CD4-positive, alpha-beta T cell treated with Interleukin-17A for 1 hour (primary cell): ENCODE data around the gene NFIA.
"Not testable (repeated sequence)": the region's sequence is repeated elsewhere in the genome, so short reads cannot be mapped to it uniquely, and the experiment has no call there.

Source experiments
- DNase-seq: peaks from one replicate; pipeline ENCODE4 v3.0.0-alpha.2; 2020

NFIA gene

GRCh38 chr1:61447968-61448430, 365.6 kb downstream of the NFIA start:
- no peak for DNase-seq

GRCh38 chr1:61448914-61449313, 366.6 kb downstream of the NFIA start:
- no peak for DNase-seq

- no peak for DNase-seq
Observed at GRCh38 chr1:61449410-61449809, 367.0 kb downstream of the NFIA start.

- no peak for DNase-seq
Observed at GRCh38 chr1:61450454-61450853, 368.1 kb downstream of the NFIA start.

GRCh38 chr1:61450872-61451571, 368.7 kb downstream of the NFIA start:
- DNase-seq: no peak

- DNase-seq: no peak
Observed at GRCh38 chr1:61451572-61451968, 369.2 kb downstream of the NFIA start.

GRCh38 chr1:61452176-61453035, 370.0 kb downstream of the NFIA start:
- no peak for DNase-seq

GRCh38 chr1:61453111-61453961, 371.0 kb downstream of the NFIA start:
- DNase-seq: peak; percentile 74

- no peak for DNase-seq
Observed at GRCh38 chr1:61455400-61455799, 373.0 kb downstream of the NFIA start.

- DNase-seq: no peak
Observed at GRCh38 chr1:61457526-61458040, 375.2 kb downstream of the NFIA start.

- no peak for DNase-seq
Observed at GRCh38 chr1:61459345-61459744, 377.0 kb downstream of the NFIA start.

- DNase-seq: no peak
Observed at GRCh38 chr1:61460191-61460590, 377.8 kb downstream of the NFIA start.

GRCh38 chr1:61461406-61462384, 379.3 kb downstream of the NFIA start:
- no peak for DNase-seq

GRCh38 chr1:61462628-61463027, 380.3 kb downstream of the NFIA start:
- no peak for DNase-seq

- DNase-seq: no peak
Observed at GRCh38 chr1:61463220-61463619, 380.9 kb downstream of the NFIA start.

GRCh38 chr1:61467836-61468235, 385.5 kb downstream of the NFIA start:
- DNase-seq: not testable (repeated sequence)

GRCh38 chr1:61469365-61469764, 387.0 kb downstream of the NFIA start:
- no peak for DNase-seq

- no peak for DNase-seq
Observed at GRCh38 chr1:61472876-61473275, 390.5 kb downstream of the NFIA start.

- DNase-seq: no peak
Observed at GRCh38 chr1:61474269-61474817, 392.0 kb downstream of the NFIA start.

GRCh38 chr1:61474963-61475362, 392.6 kb downstream of the NFIA start:
- no peak for DNase-seq

- DNase-seq: no peak
Observed at GRCh38 chr1:61477301-61477700, 394.9 kb downstream of the NFIA start.
